Amniotic stem cell (primary cell): ENCODE data around the gene GALNT1.
"Not testable (repeated sequence)": the region's sequence is repeated elsewhere in the genome, so short reads cannot be mapped to it uniquely, and the experiment has no call there.

Experiments
- DNase-seq: peaks from one replicate; lab custom pipeline; 2025; lab: John Stamatoyannopoulos, UW

The GALNT1 gene

GRCh38 chr18:35581546-35581897 is at the start of gene GALNT1:
Gene GALNT1, plus strand, starts transcription at chr18:35581740. Its CDS starts 72,923 bp downstream, at chr18:35654663.
- DNase-seq: no peak

- DNase-seq: no peak
Observed at GRCh38 chr18:35533916-35534405, 47.6 kb upstream of the GALNT1 start.

- no peak for DNase-seq
Observed at GRCh38 chr18:35535297-35535696, 46.2 kb upstream of the GALNT1 start.

- DNase-seq: no peak
Observed at GRCh38 chr18:35542356-35542755, 39.2 kb upstream of the GALNT1 start.

GRCh38 chr18:35547008-35547605 is 34.4 kb upstream of the GALNT1 start:
- DNase-seq: no peak

- DNase-seq: no peak
Observed at GRCh38 chr18:35549564-35549963, 32.0 kb upstream of the GALNT1 start.

GRCh38 chr18:35553300-35553699 is 28.2 kb upstream of the GALNT1 start:
- no peak for DNase-seq

- not testable (repeated sequence) for DNase-seq
Observed at GRCh38 chr18:35555538-35555937, 26.0 kb upstream of the GALNT1 start.

- DNase-seq: no peak
Observed at GRCh38 chr18:35559867-35560266, 21.7 kb upstream of the GALNT1 start.

- DNase-seq: no peak
Observed at GRCh38 chr18:35564795-35565453, 16.6 kb upstream of the GALNT1 start.

- DNase-seq: no peak
Observed at GRCh38 chr18:35566019-35566418, 15.5 kb upstream of the GALNT1 start.

GRCh38 chr18:35570182-35570581 is 11.4 kb upstream of the GALNT1 start:
- DNase-seq: no peak

GRCh38 chr18:35571138-35571537 is 10.4 kb upstream of the GALNT1 start:
- no peak for DNase-seq

- DNase-seq: no peak
Observed at GRCh38 chr18:35572644-35573043, 8.9 kb upstream of the GALNT1 start.

GRCh38 chr18:35573531-35573930 is 8.0 kb upstream of the GALNT1 start:
- DNase-seq: no peak

GRCh38 chr18:35576240-35576845 is 5.2 kb upstream of the GALNT1 start:
- not testable (repeated sequence) for DNase-seq

GRCh38 chr18:35577045-35577848 is 4.3 kb upstream of the GALNT1 start:
- no peak for DNase-seq

GRCh38 chr18:35578481-35578880 is 3.1 kb upstream of the GALNT1 start:
- no peak for DNase-seq

GRCh38 chr18:35578936-35579335 is 2.6 kb upstream of the GALNT1 start:
- no peak for DNase-seq

- DNase-seq: no peak
Observed at GRCh38 chr18:35580701-35581539, 620 bp upstream of the GALNT1 start.

GRCh38 chr18:35581898-35582641 is 530 bp downstream of the GALNT1 start:
- DNase-seq: no peak
